MCF 10A (cell line): Measurements from ENCODE around the gene UBTF. TPM values are rescaled to one million over a fixed set of nuclear protein-coding genes. Genes with fewer than 3 reads are reported as not detected.

Source experiments
- BruUV-seq: library from RNA; stranded (reverse); fragments of 400-500 nt; replicated peaks from 2 replicates; lab custom pipeline; 2021; lab: Mats Ljungman, UMichigan
- CTCF ChIA-PET: fragments of 300-600 bp; sonication (Branson Sonifier 250); formaldehyde crosslinking; extraction: SDS; loops from one replicate; lab custom pipeline; 2021; ENCODE audit warnings: antibody characterized with exemption, inconsistent platforms; lab: Yijun Ruan, JAX
- POLR2A ChIA-PET: fragments of 300-600, 350-650 bp; sonication (Branson Sonifier 250); formaldehyde crosslinking; extraction: SDS; loops from one replicate; lab custom pipeline; 2020; ENCODE audit warnings: antibody characterized with exemption, inconsistent platforms; lab: Yijun Ruan, JAX
- DNase-seq: peaks from one replicate; pipeline ENCODE4 v3.0.0-alpha.2; 2018; ENCODE audit not compliant: unreplicated experiment
- H3K27ac Mint-ChIP-seq: one replicate; pipeline ENCODE4 v1.8.0; 2022; ENCODE audit warnings: mild to moderate bottlenecking, low read depth, mixed read lengths; ENCODE audit not compliant: unreplicated experiment
- H3K27me3 Mint-ChIP-seq: one replicate; pipeline ENCODE4 v1.8.0; 2022; ENCODE audit warnings: mixed read lengths; ENCODE audit not compliant: insufficient read depth, unreplicated experiment
- H3K36me3 Mint-ChIP-seq: one replicate; pipeline ENCODE4 v1.8.0; 2022; ENCODE audit warnings: mild to moderate bottlenecking, moderate library complexity, mixed read lengths; ENCODE audit not compliant: insufficient read depth, unreplicated experiment
- H3K4me1 Mint-ChIP-seq: one replicate; pipeline ENCODE4 v1.8.0; 2022; ENCODE audit warnings: mixed read lengths; ENCODE audit not compliant: insufficient read depth, unreplicated experiment
- H3K4me3 Mint-ChIP-seq: one replicate; pipeline ENCODE4 v1.8.0; 2022; ENCODE audit warnings: mild to moderate bottlenecking, moderate library complexity, mixed read lengths; ENCODE audit not compliant: unreplicated experiment
- H3K9me3 Mint-ChIP-seq: one replicate; pipeline ENCODE4 v1.8.0; 2022; ENCODE audit warnings: mixed read lengths; ENCODE audit not compliant: unreplicated experiment
- CTCF ChIP-seq: fragments of 200-600 bp; IDR thresholded peaks from one replicate; pipeline ENCODE4 v1.8.0; 2022; ENCODE audit warnings: antibody characterized with exemption, mild to moderate bottlenecking; ENCODE audit not compliant: unreplicated experiment
- intact Hi-C: fragments of 100-400 bp; cut with micrococcal nuclease; formaldehyde crosslinking; loops from 2 replicates; pipeline ENCODE4 v1.14.1; 2022
- total RNA-seq: library from RNA; stranded (reverse); gene quantifications from 2 replicates; pipeline ENCODE4 v1.2.3, GENCODE V29; 2022

The UBTF gene
- total RNA-seq, 1 experiment from 2014 or later = 79.7 TPM

DNA sequence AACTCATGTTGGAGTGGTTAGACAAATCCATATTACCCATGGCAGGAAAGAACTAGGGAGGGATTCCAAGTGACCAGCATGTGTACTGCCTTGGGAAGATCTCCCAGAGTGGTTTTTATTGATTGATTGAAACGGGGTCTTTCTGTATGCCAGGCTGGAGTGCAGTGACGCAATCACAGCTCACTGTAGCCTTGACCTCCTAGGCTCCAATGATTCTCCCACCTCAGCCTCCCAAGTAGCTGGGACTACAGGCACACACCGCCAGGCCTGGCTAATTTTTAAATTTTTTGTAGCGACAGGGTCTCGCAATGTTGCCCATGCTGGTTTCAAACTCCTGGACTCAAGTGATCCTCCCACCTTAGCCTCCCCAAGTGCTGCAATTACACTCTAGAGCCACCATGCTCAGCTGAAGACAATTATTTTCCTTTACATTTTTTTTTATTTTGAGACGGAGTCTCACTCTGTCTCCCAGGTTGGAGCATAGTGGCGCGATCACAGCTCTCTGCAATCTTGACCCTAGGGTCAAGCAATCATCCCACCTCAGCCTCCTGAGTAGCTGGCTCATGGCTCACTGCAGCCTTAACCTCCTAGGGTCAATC is 35.2 kb downstream of the UBTF start:
- no peak overlapping the region for H3K27ac Mint-ChIP-seq
- no peak overlapping the region for H3K4me3 Mint-ChIP-seq

DNA sequence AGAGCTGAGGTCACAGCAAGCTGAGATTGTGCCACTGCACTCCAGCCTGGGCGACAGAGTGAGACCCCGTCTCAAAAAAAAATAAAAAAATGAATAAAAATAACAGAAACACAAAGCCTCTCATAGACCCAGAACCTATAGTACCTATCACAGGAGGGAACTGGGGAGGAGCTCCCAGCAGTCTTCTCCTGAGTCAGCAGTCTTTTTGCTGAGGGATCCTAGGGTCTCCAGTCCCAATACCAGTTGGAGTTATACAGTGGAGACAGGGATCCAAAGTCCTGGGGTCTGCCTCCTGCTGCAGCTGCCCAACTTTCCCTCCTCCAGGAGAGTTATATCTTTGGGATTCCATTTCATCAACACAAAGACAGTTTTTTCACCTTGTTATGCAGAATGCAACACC is 36.5 kb downstream of the UBTF start:
- Mint-ChIP-seq H3K27ac (no peak overlapping the region), H3K9me3 (no peaks in the 10 kb centered on the region), H3K4me1 (peaks cover 9% of the 10 kb centered on the region), H3K4me3 (no peak overlapping the region), H3K36me3 (peaks cover 24% of the 10 kb centered on the region), H3K27me3 (no peaks in the 10 kb centered on the region)
- intact Hi-C loops = no loop called here
- no peak for DNase-seq
- ChIA-PET POLR2A (no interaction called here), CTCF (interaction anchor here (0.6 to 2.0 kb wide), 4 partner anchors 15 to 240 kb away, joined by 3 to 12 read pairs (median 3); no protein-coding TSS in a partner anchor)
- BruUV-seq = no TSS peak
- TF ChIP-seq CTCF = no peak

More for the DNA sequence above, 35.2 kb downstream of the UBTF start:
- POLR2A ChIA-PET = interaction anchor here (0.6 to 3.1 kb wide), 7 partner anchors 11 to 150 kb away, joined by 3 to 30 read pairs (median 5); partner anchors contain the start of gene HDAC5
- intact Hi-C loops = no loop called here
- no TSS peak for BruUV-seq
- Mint-ChIP-seq H3K4me1 (peaks cover 11% of the 10 kb centered on the region), H3K27me3 (no peaks in the 10 kb centered on the region), H3K36me3 (peaks cover 30% of the 10 kb centered on the region), H3K9me3 (no peaks in the 10 kb centered on the region)
- DNase-seq = no peak
- TF ChIP-seq CTCF = no peak
- CTCF ChIA-PET = interaction anchor here (0.6 to 2.8 kb wide), 7 partner anchors 16 to 690 kb away, joined by 3 to 17 read pairs (median 4); no protein-coding TSS in a partner anchor

- Mint-ChIP-seq H3K4me3 (no peak overlapping the region), H3K4me1 (no peaks in the 10 kb centered on the region), H3K36me3 (peaks cover 21% of the 10 kb centered on the region), H3K9me3 (no peaks in the 10 kb centered on the region), H3K27me3 (no peaks in the 10 kb centered on the region), H3K27ac (no peak overlapping the region)
- no peak for TF ChIP-seq CTCF
- intact Hi-C loops = no loop called here
- ChIA-PET POLR2A (no interaction called here), CTCF (interaction anchor here (0.7 to 1.8 kb wide), 2 partner anchors 8 to 10 kb away, joined by 4 read pairs; partner anchors contain the start of gene TMUB2)
- DNase-seq = no peak
- BruUV-seq = no TSS peak
These were observed 41.3 kb downstream of the UBTF start for GRCh38 chr17:44178133-44178532.

GRCh38 chr17:44177640-44178039 is 41.8 kb downstream of the UBTF start:
- H3K4me3 Mint-ChIP-seq = no peak overlapping the region
- no peak overlapping the region for H3K27ac Mint-ChIP-seq
- CTCF ChIA-PET = interaction anchor here (0.7 to 1.8 kb wide), 2 partner anchors 9 kb away, joined by 4 read pairs; partner anchors contain the start of gene TMUB2
- DNase-seq = no peak
- H3K27me3 Mint-ChIP-seq = no peaks in the 10 kb centered on the region
- H3K36me3 Mint-ChIP-seq = peaks cover 21% of the 10 kb centered on the region
- H3K9me3 Mint-ChIP-seq = no peaks in the 10 kb centered on the region
- H3K4me1 Mint-ChIP-seq = no peaks in the 10 kb centered on the region
- intact Hi-C loops = no loop called here
- BruUV-seq = no TSS peak
- no peak for TF ChIP-seq CTCF
- POLR2A ChIA-PET = no interaction called here
